Activated CD8-positive, alpha-beta memory T cell treated with anti-CD3 and anti-CD28 coated beads, Interleukin-2, amount 50 U/mL, for 48 hours (primary cell): ENCODE data around the gene SKAP1.

Source experiments
- DNase-seq: peaks from one replicate; pipeline ENCODE4 v3.0.0-alpha.2; 2020

SKAP1 gene

DNA sequence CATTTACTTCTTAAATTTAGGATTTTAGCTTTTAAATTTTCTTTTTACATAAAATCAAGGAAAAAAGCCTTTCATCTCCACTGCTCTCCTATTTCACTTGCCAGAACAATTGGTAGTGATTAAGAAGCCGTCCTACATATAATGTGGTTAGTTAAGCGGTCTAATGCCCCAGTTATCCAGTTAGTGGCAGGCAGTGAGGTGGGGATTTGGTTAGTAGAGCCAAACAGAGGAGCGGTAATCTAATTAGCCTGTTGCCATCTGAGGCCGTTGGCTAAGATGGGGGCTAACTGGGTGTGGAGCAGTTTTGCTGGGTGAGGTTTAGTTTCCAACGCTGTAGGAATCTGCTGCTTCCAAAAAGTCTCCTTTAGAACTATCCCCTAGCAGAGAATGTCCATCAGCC is 300.0 kb downstream of the SKAP1 start:
- no peak for DNase-seq

DNA sequence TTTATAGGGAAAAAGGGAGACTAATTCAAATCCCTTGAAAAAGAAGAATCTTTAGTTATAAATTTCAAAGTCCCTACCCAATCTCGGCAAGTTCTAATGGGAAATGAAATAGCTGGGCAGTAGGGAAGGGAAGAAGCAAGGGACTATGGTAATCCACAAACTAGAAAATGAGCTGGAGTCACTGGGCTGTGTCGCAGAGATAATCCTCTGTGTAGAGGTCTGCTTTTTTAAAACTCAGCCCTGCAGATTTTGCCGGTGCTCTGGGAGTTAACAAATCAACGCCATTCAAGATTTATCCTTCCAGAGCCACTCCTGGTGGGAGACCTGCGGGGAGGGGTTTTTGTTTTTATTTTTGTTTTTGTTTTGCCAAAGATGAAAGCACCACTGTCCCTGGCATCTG is 301.6 kb downstream of the SKAP1 start:
- DNase-seq = no peak

DNA sequence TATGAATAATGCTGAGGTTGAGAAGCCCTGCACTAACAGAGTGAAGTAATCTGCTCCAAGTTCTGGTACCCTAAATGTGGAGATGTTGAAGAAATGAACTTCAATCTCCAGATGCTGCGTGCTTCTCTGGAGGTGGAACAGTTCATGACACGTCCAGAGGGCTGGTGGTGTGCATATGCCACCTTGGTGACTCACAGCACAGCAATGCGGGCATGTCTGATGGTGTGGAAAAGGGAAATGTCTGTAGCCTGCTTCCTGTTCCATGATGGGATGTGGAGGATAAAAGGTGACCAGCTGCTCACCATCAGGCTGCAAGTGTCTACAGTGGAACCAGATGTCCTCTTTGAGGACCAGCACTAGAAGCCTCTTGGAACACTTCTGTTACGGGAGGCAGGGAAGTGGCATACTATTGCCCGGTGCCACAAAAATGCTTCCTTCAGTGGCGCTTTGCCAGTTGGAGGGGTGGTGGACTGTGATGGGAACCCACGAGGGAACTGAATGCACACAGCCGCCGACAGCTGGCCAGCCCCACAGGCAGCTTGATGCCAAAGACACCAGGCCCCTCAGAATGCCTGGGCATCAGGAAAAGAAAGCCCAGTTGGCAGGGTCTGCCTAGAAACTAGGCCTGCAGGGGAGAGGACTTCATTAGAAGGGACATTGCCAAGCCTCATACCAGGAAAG is 302.5 kb downstream of the SKAP1 start:
- DNase-seq = no peak

DNA sequence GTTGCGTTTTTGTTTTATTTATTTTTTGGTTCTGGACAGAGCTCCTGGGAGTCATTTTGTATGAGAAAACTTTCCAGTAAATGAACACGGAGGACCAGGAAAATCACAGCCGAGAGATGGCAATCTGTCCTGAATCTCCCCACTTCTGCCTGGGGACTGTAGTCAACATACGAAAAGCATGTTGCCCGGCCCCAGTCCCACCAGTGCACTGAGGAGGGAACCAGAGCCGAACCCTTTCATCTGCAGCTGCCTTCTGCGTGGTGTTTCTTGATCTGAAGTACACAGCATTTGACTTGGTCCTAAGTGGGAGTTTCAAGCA is 303.5 kb downstream of the SKAP1 start:
- DNase-seq = no peak

DNA sequence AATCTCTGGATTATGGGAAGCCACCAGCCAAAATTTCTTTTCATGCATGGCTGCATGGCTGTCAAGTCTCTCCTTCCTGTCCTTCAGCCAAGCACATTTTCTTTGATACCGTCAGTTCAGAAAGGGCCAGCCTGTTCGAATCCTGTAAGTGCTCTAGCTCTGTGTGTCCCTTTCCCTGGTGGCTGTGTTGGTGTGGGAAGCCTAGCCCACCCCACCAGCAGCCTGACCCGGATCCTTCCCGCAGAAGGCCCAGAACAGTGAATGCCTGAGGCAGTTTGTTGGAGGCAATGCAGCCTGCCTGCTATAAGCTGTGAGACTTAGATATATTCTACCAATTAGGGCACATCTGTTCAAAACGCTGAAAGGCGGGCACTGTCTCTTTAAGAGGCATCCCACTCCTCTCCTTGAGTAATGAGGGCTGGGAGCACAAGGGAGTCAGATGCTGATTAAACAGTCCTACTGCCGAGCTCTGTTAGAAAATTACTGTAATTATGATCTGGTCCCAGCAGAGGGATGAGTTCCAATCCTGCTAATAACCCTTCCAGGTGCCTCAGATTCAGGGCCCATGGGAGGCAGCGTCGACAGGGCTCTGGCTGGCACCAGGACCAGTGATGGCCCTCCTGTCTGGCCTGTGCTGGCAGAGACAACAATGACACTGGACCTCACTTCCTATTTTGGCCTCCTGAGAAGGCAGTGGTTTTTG is 304.0 kb downstream of the SKAP1 start:
- no peak for DNase-seq

DNA sequence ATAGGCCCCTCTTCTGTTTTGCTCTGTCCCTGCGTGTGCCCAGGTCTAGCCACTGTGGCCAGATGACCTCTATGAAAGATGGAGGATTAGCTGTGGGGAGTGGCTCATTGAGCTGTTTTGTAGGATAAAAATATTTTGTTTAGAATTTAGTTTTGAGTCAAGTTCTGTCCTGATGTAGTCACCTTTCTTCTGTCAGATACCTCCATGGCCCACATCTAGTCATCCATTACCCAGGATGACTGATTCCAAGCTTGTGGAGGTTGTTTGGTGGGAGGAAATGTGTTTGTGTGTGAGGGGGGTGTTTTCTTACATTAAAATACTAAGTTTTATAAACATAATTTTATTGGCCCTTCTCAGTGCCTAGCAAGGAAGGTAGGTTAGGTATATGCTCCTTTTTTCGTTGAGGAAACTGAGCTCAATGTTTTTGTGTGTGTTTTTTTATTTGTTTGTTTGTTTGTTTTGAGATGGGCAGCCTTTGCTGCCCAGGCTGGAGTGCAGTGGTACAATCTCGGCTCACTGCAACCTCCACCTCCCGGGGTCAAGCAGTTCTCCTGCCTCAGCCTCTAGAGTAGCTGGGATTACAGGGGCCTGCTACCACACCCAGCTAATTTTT is 306.1 kb downstream of the SKAP1 start:
- DNase-seq = no peak

DNA sequence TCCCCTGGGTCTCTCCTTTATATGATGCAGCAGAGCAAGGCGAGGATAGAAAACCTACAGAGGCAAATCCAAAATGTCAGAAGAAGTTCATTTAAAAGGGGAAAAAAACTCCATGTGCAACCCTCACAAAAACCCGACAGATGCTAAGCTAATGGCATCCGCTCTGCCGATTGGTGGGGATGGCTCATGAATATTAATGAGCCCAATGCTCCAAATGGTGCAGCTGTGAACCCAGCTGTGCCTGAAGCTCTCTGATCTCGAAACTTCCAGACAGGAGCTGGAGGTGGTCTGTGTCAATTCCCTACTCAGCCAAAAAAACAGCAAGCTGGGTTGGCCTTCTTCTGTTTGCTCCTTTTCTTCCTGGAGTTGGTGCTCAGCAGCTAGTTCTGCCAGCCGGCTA is 306.9 kb downstream of the SKAP1 start:
- DNase-seq = no peak

DNA sequence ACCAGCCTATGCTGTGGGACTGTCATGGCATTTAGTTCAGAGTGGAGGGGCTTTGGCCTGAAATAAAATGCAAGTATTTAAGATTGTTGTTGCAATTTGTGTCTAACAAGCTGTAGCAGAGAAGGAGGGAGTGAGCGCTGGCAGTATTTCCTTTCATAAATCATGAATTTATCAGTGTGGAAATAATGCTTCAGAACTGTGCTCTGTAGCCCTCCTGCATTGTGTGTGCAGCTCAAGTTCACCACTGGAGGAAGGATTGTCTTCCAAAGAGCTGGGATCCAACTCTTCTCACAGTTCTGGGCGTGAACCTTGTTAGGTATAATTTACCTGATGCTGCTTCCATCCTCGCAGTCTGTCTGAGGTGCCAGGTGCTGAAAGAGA is 307.4 kb downstream of the SKAP1 start:
- DNase-seq = no peak

DNA sequence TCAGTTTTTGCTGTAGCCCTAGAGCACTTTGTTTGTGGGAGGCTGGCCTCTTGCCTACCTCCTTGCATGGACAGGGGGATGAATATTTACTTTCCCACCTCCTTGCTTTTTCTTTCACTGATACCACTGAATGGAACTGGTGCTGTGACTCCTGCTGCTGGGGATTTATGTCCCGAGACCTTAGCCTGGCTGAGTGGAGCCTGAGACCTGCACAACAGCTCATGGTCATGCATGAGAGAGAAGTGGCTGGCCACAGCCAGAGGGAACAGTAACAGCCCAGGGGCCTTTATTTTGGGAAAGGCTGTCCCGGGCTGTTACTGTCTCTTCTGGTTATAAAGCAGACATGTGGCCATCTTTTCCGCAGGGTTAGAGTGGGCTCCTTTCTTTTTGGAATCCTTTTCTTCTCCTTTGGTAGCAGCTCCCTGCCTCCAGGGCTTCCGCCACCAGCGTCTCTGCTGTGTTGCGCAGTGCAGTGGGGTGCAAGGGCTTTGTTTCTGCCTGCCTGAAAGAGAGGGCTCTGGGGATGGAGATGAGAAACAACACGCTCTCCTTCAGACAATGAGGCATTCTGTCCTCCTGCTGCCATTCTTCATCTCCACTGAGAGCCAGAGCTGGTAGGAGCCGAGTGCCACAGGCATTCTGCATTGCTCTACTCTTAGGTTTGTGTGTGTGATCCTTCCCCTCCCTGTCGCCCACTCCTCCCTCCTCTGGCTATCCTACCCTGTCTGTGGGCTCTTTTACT is 307.9 kb downstream of the SKAP1 start:
- no peak for DNase-seq

DNA sequence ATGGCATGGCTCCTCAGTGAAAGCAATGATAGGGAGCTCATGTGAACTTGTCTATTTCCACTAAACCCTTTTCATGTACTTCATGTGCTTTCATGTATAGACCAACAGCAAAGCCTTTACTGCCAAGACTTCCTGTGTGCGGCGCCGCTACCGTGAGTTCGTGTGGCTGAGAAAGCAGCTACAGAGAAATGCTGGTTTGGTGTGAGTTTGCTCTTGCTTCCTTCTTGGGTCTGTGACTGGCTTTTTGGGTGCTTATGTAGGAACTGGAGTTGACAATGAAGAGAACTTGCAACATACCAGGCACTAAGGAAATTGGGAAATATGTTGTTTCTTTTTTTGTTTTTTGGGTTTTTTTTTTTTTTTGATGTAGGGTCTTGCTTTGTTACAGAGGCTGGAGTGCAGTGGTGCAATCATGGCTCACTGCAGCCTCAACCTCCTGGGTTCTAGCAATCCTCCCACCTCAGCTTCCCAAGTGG is 316.8 kb downstream of the SKAP1 start:
- no peak for DNase-seq

DNA sequence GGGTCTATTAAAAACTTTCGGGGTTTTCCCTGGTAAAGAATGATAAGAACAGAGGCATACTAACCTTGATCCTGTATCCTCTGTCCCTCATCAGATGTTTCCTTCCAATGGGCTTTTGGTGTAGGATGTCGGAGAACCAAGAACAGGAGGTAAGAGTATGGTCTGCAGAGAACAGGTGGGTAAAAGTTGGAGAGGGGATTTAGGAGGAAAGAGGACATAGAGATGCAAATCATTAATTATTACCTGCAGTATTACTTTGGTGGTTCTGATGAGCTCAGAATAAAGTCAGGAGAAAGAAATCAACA is 318.1 kb downstream of the SKAP1 start:
- DNase-seq = no peak

DNA sequence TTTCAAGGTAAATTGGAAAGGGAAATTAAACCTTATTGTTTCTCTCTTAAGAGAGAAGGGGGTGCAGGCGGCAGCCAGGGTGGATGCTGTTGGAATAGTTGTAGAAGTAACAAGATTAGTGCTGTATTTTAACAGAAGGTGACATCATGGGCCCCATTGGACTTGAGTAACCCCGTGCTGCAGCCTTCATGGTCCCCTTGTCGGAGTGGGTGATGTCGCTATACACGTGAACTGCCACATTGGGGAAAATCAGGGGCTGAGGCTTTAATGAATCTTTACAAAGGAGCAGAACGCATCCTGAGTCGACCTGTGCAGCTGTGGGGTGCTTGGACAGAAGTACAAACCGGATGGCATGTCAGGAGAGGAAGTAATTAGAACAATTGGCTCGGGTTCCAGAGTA is 319.3 kb downstream of the SKAP1 start:
- DNase-seq = no peak

DNA sequence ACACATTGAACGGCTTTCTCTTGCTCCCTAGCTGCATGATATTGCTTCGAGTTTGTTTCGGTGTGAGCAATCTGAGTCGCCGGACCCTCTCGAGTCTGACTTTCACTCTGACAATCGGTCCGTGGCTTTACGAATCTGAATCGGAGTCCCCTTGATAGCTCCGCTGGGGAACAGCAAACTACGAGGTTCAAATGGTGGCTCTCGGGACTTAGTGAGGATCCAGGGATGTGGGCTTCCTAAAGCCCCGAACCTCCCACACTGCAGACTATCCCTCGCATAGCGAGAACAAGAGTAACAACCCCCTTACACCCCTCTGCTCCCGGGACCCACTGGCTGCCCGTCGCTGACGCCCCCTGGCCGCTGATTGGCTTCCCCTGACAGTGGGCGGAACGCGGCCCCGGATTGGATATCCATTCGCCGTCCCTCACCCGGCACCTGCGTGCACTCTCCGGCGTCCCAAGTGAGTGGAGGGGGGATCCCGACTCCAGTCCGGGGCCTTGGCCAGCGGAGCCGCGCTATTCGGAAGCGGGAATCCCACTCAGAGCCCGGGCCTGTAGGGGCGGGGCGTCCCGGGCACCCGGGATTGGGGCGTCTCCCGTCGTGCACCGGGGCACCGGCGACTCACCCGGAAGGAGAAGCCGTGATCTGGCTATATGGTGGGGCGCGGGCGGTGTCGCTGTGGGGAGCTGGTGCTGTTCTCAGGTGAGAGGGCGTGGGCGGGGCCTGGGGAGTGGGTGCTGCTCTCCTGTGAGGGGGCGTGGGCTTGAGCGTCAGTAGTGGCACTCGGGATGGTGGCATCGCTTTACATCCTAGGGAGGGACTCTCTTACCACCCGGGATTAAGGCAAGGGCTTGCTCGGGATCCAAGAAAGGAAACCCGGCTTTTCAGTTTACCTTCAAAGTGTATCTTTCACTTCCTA is 322.6 kb downstream of the SKAP1 start, which contains the start of gene SNX11:
Gene SNX11, plus strand, starts transcription at position 630 of the 919 bp plus-strand sequence. CDS start 4,278 bp downstream, outside the sequence.
- peak; percentile 95 for DNase-seq

DNA sequence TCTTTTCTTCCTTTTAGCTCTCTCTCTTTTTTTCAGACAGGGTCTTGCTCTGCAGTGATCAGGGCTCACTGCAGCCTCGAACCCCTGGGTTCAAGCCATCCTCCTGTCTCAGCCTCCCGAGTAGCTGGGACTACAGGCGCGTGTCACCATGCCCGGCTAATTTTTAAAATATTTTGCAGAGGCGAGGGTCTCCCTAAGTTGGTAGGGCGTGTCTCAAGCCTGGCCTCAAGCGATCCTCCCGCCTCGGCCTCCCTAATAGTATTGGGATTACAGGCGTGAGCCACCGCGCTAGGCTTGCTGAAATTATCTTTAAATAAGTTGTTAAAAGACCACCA is 323.2 kb downstream of the SKAP1 start:
- DNase-seq = no peak

DNA sequence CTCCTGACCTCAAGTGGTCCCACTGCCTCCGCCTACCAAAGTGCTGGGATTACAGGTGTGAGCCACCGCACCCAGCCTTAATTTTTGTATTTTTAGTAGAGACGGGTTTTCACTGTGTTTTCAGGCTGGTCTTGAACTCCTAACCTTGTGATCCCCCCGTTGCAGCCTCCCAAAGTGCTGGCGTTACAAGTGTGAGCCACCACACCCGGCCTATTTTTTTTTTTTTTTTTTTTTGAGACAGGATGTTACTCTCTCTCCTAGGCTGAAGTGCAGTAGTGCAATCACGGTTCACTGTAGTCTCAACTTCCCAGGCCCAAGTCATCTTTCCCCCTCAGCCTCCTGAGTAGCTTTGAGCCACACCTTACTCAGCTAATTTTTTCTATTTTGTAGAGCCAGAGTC is 325.6 kb downstream of the SKAP1 start:
- DNase-seq = no peak

DNA sequence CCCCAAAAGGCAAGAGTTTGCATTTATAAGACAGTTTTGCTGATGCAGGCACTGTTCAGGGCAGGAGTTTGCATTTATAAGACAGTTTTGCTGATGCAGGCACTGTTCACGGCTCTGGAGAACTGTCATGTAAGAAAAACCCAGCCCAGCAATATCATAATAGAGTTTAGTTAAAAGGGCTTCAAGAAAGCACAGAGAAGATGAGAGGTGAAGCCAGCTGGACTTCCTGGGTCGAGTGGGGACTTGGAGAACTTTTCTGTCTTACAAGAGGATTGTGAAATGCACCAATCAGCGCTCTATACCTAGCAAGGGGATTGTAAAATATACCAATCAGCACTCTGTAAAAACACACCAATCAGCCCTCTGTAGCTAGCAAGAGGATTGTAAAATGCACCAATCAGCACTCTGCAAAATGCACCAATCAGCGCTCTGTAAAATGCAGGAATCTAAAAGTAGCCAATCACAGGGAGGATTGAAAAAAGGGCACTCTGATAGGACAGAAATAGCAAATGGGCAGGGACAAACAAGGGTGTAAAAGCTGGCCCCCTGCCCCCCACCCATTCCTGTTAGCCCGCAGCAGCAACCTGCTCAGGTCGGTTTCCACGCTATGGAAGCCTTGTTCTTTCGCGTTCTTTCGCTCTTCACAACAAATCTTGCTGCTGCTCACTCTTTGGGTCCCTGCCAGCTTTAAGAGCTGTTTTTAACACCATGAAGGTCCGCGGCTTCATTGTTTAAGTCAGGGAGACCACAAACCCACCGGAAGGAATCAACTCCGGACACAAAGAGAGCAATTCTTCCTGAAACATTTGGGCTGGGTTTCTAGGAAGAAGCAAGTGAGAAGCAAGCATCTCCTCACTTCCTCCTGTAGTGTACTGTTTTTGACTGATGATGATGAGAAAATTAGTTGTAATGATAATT is 327.0 kb downstream of the SKAP1 start:
- no peak for DNase-seq

DNA sequence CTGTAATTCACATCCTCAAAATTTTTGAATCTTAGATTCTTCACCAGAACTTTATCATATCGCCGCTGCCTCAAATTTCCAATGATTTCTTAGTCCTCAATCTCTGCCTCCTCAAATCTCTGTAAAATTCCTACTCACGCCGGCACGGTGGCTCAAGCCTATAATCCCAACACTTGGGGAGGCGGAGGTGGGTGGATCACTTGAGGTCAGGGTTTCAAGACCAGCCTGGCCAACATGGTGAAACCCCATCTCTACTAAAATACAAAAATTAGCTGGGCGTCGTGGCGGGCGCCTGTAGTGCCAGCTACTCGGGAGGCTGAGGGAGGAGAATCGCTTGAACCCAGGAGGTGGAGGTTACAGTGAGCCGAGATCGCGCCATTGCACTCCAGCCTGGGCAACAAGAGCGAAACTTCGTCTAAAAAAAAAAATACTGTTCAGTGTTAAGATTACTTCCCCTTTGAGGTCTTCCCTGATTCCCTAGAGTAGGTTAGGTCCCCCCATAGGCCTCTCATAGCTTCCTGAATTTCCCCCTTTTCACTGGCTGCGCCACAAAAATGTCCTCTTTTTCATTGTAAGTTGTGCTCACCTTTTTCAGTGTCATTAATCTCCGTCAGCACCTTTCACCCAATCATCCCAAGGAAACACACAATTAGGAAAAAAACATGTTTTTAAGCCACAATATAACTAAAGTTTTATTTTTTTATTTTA is 327.8 kb downstream of the SKAP1 start:
- DNase-seq = no peak

DNA sequence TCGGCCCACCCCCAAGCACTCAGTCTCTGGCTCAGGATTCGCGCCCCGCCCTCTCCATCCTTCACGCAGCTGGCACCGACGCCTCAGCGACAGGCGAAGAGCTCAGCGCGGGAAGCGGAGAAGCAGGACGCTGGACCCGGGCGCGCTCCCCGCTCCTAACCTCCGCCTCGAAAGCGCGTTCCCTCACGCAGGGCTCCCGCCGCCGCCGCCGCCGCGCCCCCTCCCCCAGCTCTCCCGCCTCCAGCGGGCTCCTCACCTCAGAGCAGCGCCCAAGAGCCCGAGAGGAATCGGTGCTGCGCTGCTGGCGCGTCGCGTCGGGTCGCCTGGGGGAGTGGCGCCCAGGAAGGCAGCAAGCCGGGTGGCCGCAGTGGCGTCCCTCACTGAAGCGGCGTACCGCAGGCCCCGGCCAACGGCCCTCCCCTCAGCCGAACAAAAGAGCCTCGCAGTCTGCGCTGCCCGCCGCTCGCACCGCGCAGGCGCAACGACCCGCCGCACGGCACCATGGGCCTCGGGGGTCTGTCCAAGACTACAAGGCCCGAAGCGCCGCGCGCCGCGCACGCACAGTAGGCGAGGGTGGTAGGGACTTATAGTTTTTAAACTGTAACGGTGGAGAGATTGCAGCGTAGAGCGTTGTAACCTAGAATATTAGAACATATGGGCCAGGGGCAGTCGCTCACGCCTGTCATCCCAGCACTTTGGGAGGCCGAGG is 328.8 kb downstream of the SKAP1 start, which contains the start of gene CBX1:
Gene CBX1, minus strand, starts transcription at position 467 of the 709 bp plus-strand sequence. CDS start 24,474 bp downstream, outside the sequence.
- peak; percentile 97 for DNase-seq

DNA sequence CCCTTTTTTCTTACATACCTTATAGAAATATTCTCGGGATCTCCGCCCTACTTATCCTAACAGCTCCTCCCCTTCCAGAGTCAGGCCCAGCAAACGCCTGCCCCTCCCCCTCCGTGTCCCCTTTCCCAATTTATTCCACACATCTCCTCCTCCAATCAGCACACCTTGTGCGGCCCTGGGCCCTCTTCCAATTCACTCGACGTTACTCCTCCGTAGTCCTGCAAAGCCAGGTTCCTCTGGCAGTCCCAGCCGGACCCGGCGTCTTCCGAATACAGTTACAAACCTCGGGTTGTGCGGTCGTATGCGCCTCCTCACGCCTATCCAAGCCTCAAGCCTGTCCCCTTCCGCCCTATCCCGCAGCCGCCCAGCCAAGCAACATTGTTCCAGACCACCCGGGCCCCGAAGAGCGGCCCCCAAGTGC is 329.4 kb downstream of the SKAP1 start:
- DNase-seq = no peak

DNA sequence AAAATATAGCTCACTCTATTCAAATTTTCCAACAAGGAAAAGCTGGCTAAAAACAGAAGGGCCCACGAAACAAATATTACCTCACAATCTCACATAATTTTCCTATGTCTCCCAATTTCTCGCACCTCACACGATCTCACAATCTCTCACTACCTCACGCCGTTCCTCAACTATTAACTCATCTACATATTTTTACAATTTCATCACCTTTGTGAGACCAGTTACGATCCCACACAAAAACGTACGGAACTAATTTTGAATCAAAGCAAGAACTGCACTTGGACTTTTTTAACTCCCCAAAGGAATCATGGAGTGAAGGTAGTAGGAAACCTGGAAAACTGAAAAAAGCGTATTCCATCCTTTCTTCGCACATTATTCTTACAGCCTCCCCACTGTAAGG is 329.9 kb downstream of the SKAP1 start:
- no peak for DNase-seq
